ENCODE results near the gene IL17RD.

IL17RD gene

DNA sequence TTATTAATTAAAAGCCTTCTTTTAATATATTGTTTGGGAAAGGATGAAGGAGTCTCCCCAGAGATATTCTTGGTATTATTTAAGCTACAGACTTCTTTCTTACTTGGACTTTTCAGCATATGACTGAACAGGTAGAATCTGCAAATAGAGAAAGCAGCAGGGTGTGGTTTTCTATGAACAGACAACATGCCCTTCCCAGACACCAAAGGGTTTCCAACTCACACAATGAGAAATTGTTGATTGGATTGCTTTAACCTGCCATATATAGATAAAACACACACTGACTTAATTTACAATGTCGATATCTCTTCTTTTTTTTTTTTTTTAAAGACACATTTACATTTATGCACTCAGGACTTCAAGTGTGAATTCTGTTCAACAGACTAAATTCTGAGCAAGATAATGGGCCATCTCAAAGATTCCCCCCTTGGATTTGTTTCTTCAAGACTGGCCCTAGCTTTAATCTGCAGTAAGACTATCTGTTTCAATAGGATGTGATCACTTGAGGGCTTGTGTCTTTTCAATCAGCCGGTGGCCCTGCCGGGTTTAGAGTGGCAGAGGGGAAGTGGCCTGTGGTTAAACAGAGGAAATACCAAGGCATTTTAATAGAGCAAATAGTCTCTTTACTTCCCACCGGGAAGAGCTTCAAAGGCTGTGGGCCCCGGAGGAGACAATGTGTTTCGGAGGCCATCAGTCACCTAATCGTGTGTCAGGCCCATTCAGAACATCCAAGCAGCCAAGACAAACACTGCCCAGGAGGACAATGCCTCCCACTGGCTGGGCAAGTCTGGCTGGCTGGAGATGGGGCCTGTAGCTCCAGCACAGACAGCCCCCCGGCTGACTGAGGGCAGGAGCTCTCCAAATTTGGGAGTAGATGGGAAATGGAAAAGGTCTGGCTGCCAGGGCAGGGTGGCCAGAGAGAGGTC lies 6.1 kb downstream of the IL17RD start:
- peak; percentile 35 for DNase-seq (ENCODE audit: low read depth)

GRCh38 chr3:57158325-57158724 lies 6.8 kb downstream of the IL17RD start:
- no peak for DNase-seq (ENCODE audit: low read depth)

DNA sequence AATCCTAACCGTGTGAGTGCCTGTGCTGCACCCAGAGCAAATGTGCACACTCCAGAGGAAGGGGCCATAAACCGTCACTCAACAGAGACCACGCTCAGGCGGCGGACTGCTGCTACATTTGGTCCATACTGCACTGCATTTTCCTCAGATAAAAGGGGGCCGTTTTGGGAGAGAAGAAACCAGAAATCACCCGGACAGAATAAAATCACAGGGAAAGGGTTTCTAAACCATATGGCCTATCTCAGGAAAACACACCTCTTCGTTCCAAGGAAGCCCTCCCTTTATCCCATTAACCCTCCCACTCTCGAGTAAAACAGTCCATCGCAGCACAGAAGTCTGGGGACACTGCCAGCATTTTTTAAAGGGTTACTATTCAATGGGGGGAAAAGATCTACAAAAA lies 7.6 kb downstream of the IL17RD start:
- DNase-seq (ENCODE audit: low read depth): no peak

GRCh38 chr3:57155310-57155643 lies 9.9 kb downstream of the IL17RD start:
- DNase-seq (ENCODE audit: low read depth): no peak

GRCh38 chr3:57154470-57155309 lies 10.5 kb downstream of the IL17RD start:
- no peak for DNase-seq (ENCODE audit: low read depth)

- no peak for DNase-seq (ENCODE audit: low read depth)
Measured at GRCh38 chr3:57152151-57153143, 12.7 kb downstream of the IL17RD start.

- DNase-seq (ENCODE audit: low read depth): no peak
Measured at GRCh38 chr3:57151749-57152148, 13.4 kb downstream of the IL17RD start.

DNA sequence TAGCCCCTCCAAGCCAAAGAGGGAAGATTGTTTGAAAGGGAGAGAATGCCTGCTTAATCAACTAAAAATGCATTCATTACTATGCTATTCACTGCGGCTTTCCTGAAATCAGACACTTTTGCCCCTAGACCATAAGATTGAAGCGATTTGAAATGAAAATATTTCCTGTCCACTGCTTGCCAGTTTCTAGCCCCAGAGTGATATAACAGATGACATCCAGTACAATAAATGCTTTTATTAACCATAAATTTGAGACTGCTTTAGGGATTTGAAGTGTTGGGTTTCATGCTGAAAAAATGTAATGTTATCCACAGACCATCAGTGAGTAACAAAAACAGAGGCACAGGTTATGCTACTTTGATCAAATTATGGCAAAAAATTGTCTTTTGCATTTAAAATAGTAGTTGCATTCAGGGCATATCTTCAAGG lies 14.1 kb downstream of the IL17RD start:
- DNase-seq (ENCODE audit: low read depth): peak; percentile 24

DNA sequence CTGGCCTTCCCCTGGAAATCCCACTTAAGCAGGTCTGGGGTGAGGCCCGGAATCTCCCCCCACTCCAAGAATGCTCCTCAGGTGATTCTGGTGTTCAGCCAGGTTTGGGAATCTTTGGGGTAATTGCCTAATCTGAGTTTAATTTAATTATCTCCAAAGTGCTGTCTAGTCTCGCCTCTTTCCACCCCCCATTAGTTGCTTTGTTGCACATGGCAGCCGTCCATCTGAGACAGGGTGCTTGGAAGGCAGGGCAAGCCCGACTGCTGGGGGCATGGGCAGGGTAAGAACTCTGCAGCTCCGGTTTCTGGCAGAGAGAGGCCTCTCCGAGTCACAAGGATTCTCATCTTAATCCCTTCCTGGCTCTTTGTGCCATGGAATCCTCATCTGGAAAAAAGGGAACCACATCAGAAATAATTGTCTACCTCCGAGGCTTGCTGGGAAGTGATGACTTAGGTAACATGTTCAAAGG lies 15.0 kb downstream of the IL17RD start:
- no peak for DNase-seq (ENCODE audit: low read depth)

DNA sequence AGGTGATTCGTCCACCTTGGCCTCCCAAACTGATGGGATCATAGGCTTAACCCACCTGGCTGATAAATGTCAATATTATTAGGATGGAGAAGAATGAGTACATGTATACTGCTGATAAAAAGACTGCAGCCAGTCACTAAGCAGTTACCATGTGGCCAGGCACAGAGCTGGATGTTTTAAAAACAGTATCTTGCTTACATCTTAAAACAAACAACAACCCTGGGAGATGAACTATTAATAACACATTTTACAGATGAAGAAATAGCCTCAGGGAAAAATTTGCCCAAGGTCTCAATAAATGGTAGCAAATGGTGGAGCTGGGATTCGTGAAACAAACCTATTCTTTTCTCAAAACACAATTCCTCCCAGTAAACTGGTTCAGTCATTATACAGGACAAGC lies 18.1 kb downstream of the IL17RD start:
- no peak for DNase-seq (ENCODE audit: low read depth)

DNA sequence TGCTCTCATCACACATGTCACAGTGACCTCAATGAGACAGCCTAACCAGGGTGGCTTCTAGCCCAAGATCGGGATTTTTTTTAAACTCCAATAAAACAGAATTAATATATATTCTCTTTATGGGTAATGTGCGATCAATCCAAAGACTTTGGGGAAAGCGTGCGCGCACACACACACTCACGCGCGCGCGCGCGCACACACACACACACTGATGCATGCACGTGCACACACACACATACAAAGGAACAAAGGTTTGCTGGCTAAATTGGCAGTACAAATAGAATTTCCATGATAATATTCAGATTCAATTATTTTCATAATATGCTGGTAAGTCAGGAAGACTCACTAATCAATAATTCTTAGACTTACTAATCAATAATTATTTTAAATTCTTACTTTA lies 19.3 kb downstream of the IL17RD start:
- no peak for DNase-seq (ENCODE audit: low read depth)

DNA sequence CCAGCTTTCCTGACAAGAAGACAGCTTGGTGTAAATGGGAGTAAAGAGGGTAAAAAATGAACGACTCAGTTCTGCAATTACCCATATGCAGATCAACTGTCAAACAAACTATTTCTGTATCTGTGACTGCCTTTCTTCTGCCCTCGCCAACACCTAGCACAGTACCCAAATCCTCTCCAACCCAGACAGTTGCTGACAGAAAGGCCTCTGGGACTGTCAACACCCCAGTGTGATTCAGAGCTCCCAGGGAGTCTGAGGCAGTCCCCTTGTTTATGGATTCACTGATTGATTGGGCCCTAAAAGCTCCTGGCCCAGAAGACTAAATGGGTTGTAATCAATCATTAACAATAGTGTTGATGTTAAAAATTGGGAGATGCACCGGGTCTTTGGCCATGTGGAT lies 20.2 kb downstream of the IL17RD start:
- no peak for DNase-seq (ENCODE audit: low read depth)

GRCh38 chr3:57143886-57144459 lies 21.2 kb downstream of the IL17RD start:
- DNase-seq (ENCODE audit: low read depth): no peak

DNA sequence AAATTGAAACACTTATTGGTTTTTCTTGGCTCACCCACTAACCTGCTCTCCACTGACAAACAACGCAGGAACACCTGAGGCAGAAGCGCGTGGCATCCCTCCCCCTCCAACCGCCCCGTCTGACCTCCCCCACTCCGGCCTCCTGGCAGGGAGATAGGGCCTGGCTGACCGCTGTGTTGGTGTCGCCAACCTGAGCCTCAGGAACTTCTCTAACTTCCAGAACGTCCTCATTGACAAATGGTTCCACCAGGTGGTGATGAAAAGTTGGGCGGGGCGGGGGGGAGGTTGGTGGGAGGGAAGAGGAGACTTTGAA lies 22.8 kb downstream of the IL17RD start:
- DNase-seq (ENCODE audit: low read depth): no peak

- no peak for DNase-seq (ENCODE audit: low read depth)
Measured at GRCh38 chr3:57141719-57142410, 23.3 kb downstream of the IL17RD start.

GRCh38 chr3:57140894-57141293 lies 24.3 kb downstream of the IL17RD start:
- DNase-seq (ENCODE audit: low read depth): no peak

- no peak for DNase-seq (ENCODE audit: low read depth)
Measured at GRCh38 chr3:57135964-57136719, 29.0 kb downstream of the IL17RD start.

DNA sequence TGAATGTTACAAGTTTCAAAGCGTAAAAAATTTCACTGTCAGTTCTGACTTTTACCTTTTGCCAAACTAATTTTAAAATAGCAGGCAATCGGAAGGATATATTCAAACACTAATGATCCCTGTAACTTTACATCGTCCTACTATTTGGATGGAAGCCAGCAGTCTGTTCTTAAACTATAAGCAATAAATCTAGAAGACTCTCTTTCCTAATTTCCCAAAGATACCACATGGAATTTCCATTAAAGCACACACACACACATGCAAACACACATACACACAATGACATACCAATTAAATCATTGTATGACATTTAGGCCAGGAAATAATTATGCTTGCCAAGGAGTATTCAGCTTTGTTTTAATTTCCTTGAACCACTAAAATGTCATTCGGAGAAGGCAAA lies 32.0 kb downstream of the IL17RD start:
- no peak for DNase-seq (ENCODE audit: low read depth)

GRCh38 chr3:57132674-57133073 lies 32.5 kb downstream of the IL17RD start:
- DNase-seq (ENCODE audit: low read depth): no peak

GRCh38 chr3:57131210-57131588 lies 34.0 kb downstream of the IL17RD start:
- no peak for DNase-seq (ENCODE audit: low read depth)
